GM10266 (cell line): ENCODE measurements around the gene SNUPN.

Source experiments
- DNase-seq: peaks from one replicate; pipeline ENCODE4 v3.0.0; 2012; ENCODE audit errors: extremely low spot score
- TF ChIP-seq, protein P1 (sequence below): IDR thresholded peaks from 2 replicates; pipeline ENCODE4 v1.5.1; 2012; ENCODE audit warnings: mild to moderate bottlenecking, low read depth; ENCODE audit not compliant: control insufficient read depth, insufficient read depth; ENCODE audit errors: missing control alignments

SNUPN gene

DNA sequence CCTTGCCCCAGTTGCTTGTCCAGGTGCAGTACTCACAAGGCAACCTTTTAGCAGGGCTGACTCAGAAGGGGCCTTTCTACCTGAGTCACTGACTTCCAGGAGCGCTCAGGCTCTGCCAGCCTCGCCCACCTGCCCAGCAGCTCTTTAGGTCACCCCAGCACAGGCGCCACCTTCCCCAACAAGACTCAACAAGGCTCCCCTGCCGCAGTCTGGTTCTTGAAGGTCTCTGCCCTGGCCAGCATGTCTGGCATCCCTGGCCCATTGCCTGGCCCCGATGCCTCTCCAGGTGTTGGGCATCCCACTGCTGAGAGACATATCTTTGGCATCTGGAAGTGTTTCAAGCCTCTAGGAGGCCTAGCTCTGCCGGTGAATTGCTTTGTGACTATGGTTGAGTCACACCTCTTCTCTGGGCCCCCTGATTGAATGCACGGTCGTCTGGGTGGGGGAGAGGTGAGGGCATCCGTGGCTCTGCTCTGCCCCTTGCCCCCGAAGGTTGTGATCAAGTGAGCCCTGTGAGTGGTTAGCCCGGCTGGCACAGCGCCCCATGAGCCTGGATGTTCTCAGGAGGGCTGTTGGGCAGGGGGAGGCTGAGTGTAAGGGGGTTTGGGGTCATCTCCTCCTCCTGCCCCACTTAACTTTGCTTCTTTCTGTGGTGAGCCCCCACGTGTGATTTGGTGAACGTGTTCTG, 43.8 kb upstream of the SNUPN start:
- no peak for DNase-seq

DNA sequence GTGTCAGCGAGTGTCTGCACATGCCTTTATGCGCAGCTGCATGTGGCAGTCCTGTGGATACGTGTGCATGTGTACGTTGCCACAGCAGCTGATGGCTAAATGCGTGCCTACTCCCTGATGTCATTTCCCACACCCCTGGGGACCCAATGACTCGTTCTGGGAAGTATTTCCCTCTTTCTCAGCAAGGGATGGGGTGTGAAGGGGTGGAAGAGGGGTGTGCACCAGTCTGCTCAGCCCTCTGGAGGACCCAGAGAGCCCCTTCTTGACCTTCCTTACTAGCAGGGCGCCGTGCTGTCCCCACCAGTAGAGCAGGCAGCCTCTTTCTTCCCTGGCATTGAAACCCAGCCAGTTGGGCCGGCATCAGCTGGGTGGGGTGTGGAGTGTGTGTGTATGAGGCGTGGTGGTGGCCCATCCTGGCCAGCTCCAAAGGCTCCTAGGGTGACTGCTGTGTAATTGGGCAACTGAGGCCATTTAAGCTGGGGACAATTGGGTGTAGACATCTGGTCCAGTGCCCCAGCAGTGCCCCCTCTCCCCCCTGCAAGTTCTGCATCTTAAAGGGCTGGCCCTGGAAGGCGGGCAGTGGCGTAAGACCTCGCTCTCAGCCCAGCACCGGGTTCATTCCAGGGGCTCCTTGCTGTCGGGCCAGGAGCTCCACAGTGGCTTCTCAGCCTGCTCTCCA, 41.4 kb upstream of the SNUPN start:
- TF ChIP-seq, protein P1, sequence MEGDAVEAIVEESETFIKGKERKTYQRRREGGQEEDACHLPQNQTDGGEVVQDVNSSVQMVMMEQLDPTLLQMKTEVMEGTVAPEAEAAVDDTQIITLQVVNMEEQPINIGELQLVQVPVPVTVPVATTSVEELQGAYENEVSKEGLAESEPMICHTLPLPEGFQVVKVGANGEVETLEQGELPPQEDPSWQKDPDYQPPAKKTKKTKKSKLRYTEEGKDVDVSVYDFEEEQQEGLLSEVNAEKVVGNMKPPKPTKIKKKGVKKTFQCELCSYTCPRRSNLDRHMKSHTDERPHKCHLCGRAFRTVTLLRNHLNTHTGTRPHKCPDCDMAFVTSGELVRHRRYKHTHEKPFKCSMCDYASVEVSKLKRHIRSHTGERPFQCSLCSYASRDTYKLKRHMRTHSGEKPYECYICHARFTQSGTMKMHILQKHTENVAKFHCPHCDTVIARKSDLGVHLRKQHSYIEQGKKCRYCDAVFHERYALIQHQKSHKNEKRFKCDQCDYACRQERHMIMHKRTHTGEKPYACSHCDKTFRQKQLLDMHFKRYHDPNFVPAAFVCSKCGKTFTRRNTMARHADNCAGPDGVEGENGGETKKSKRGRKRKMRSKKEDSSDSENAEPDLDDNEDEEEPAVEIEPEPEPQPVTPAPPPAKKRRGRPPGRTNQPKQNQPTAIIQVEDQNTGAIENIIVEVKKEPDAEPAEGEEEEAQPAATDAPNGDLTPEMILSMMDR: no peak
- no peak for DNase-seq

More for the DNA sequence above, 43.8 kb upstream of the SNUPN start:
- TF ChIP-seq, protein P1: no peak

DNA sequence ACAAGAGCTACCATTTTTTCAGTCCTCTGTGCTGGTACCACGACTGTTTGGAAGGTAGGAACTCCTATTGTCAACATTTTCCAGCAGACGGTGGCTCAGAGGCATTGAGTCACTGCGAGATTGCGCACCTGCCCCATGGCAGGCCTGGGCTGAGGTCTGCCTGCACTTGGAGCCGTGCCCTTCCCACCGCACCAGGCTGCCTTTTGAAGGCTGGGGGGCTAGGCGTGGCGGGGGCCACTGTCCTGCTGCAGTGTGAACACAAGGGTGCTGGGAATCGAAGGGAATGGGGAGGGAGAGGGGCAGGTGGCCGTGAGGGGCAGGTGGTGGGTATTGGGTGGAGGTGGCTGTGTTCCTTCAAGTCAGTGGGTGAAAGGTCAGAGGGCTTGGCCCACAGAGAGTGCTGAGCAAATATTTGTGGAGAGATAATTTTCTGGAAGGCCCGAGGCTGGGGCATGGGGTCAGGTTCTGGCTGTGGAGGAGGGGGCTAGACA, 38.5 kb upstream of the SNUPN start:
- DNase-seq: no peak
- TF ChIP-seq, protein P1: no peak

DNA sequence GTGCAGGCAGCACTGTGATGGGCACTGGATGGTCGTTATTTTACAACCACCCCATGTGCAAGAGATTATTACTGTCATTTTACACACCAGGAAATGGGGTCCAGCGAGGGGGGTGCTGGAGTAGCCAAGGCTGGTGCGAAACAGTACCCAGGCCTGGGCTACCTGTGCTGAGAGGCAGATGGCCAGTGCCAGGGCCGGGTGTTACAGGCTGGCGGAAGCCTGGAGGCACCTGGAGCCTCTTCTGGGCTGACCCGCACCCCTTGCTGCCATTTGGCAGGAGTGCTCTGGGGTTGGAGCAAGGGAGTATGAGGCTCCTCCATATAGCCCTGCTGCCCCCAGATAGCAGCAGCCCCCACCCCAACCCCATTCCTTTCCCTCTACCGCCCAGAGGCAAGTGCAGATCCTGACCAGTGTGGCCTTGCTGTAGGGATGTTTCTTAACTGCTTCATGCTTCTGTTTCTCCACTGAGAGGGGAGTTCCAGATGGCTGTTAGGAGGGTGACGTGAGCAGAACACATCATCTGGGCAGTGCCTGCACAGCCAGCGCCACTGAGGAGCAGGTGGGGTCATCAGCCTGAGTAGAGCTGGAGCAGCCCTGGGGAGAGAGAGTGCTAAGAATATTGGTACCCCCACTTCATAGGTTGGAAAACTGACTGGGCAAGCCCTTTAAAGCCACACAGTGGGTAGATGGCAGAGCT, 37.4 kb upstream of the SNUPN start:
- no peak for DNase-seq
- TF ChIP-seq, protein P1: no peak

DNA sequence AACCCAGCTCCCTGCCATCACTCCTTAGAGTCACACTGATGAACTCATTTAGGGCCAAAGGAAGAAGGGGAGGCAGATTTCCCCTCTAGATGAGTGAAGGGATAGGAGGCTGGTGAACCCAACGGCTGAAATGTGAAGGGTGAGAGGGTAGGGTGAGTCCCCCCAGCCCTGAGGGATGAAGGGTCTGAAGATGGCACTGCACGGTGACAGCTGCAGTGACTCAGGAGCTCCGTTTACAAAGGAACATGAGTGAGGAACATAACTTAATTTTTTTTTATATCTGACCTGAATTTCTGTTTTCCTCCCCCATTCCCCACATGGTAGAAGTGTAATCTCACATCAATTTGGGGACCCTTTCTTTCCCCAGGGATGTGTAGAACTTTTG, 36.2 kb upstream of the SNUPN start:
- TF ChIP-seq, protein P1: no peak

DNA sequence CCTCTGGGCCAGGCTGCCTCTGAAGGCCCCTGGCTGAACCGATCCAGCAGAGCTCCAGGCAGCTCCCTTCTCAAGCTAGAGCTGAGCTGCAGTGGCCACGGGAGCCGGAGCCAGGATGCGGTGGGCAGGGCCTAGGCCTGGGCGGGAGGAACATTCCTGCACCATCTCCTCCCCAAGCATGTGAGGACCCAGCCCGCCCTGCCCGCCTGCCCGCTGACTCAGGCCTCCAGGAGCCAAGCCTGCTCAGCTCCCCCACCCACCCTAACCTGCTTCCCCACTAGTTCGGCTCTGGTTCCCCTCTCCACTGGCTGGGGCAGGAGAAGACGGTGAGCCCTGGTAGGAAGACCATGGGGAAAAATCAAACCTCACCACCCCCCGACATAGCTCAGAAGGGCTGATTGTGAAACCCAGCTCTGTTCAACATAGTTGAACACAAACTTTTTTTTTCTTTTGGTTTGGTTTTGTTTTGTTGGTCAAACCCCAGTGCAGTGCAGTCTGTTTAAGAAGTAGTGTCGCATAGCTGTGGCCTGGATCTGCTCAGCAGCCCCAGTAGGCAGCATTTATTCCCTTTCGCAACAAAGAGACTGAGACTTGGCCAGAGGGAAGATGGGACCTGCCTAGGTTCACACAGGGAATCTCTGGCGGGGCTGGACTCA, 35.7 kb upstream of the SNUPN start:
- no peak for DNase-seq
- TF ChIP-seq, protein P1: no peak

More for the DNA sequence above, 36.2 kb upstream of the SNUPN start:
- no peak for DNase-seq
